GM19023 (cell line): ENCODE data around the gene PCDHGB5.

ENCODE experiments used
- ATAC-seq: cut with Tn5 transposase; IDR thresholded peaks from one replicate; pipeline ENCODE4 v1.9.1; 2021; ENCODE audit warnings: mild to moderate bottlenecking, moderate library complexity; ENCODE audit not compliant: unreplicated experiment

The PCDHGB5 gene

GRCh38 chr5:141439411-141440141 lies 41.8 kb downstream of the PCDHGB5 start:
- ATAC-seq: no peak

GRCh38 chr5:141440341-141440740 lies 42.6 kb downstream of the PCDHGB5 start:
- ATAC-seq: no peak

GRCh38 chr5:141441571-141442170 lies 43.9 kb downstream of the PCDHGB5 start:
- ATAC-seq: no peak
